Lower leg skin (tissue), 3 donors: Measurements from ENCODE around the gene SH2D3C.

Source experiments
- POLR2A ChIP-seq, 2 donors: fragments of 450-650 bp; IDR thresholded peaks; one replicate each; pipeline ENCODE4 v1.6.1; 2016 to 2017; ENCODE audit warnings: antibody characterized with exemption in 2 of 2, mild to moderate bottlenecking in 1 of 2, moderate library complexity in 1 of 2
- TF ChIP-seq, protein P1 (sequence below), 3 donors: fragments of 450-650 bp; IDR thresholded peaks; one replicate each; pipeline ENCODE4 v1.5.1; 2016; ENCODE audit warnings: antibody characterized with exemption in 3 of 3, mild to moderate bottlenecking in 3 of 3, moderate library complexity in 2 of 3

DNA sequence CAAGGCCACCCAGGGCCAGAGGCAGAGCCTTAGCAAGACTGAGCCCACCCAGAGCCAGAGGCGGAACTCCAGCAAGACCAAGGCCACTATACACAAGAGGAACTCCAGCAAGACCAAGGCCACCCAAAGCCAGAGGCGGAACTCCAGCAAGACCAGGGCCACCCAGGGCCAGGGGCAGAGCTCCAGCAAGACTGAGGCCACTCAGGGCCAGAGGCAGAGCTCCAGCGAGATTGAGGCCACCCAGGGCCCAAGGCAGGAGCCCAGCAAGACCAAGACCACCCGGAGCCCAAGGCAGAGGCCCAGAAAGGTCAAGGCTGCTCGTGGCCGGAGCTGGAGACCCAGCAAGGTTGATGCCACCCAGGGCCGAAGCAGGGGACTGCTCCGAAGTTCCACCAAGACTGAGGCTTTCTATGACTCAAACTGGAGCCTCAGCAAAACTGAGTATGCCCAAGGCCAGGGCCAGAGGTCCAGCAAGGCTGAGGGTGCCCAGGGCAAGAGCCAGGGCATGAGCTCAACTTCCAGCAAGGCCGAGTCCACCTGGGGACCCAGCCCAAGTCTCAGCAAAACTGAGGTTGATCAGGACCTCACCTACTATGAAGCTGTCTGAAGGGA, 47.6 kb downstream of the SH2D3C start:
- TF ChIP-seq, protein P1, sequence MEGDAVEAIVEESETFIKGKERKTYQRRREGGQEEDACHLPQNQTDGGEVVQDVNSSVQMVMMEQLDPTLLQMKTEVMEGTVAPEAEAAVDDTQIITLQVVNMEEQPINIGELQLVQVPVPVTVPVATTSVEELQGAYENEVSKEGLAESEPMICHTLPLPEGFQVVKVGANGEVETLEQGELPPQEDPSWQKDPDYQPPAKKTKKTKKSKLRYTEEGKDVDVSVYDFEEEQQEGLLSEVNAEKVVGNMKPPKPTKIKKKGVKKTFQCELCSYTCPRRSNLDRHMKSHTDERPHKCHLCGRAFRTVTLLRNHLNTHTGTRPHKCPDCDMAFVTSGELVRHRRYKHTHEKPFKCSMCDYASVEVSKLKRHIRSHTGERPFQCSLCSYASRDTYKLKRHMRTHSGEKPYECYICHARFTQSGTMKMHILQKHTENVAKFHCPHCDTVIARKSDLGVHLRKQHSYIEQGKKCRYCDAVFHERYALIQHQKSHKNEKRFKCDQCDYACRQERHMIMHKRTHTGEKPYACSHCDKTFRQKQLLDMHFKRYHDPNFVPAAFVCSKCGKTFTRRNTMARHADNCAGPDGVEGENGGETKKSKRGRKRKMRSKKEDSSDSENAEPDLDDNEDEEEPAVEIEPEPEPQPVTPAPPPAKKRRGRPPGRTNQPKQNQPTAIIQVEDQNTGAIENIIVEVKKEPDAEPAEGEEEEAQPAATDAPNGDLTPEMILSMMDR (IDR thresholded peaks at IDR 0.05): no peak
- no peak for TF ChIP-seq POLR2A (IDR thresholded peaks at IDR 0.05)
